GM23338 (cell line): Measurements from ENCODE around the gene SETBP1. TPM values are rescaled to one million over a fixed set of nuclear protein-coding genes. Genes with fewer than 3 reads are reported as not detected.

Experiments
- ATAC-seq: fragments of 200-7000 bp; cut with Tn5 transposase; 3 replicates; pipeline ENCODE4 v1.9.1; 2020
- DNase-seq: peaks from one replicate; pipeline ENCODE4 v3.0.0-alpha.2; 2015; ENCODE audit warnings: low spot score
- H2AFZ ChIP-seq: fragments of 200-600 bp; sonication (generic); 2 replicates; pipeline ENCODE4 v1.8.0; 2016; ENCODE audit warnings: antibody characterized with exemption, mild to moderate bottlenecking, moderate library complexity
- H3F3A ChIP-seq: fragments of 200-600 bp; sonication (generic); replicated peaks from 2 replicates; pipeline ENCODE4 v1.8.0; 2017; ENCODE audit warnings: antibody characterized with exemption, mixed run types, low read depth
- H3K27ac ChIP-seq: fragments of 200-600 bp; sonication (generic); 2 replicates; pipeline ENCODE4 v1.6.1; 2016; ENCODE audit warnings: low read depth
- H3K27me3 ChIP-seq: fragments of 200-600 bp; sonication (generic); 2 replicates; pipeline ENCODE4 v1.8.0; 2016; ENCODE audit warnings: mild to moderate bottlenecking, mixed run types, moderate library complexity; ENCODE audit not compliant: insufficient read depth
- H3K36me3 ChIP-seq: fragments of 200-600 bp; sonication (generic); 2 replicates; pipeline ENCODE4 v1.8.0; 2016; ENCODE audit warnings: mild to moderate bottlenecking; ENCODE audit not compliant: insufficient read depth
- H3K4me1 ChIP-seq: fragments of 200-600 bp; sonication (generic); 2 replicates; pipeline ENCODE4 v1.8.0; 2016; ENCODE audit warnings: mild to moderate bottlenecking, moderate library complexity; ENCODE audit not compliant: insufficient read depth
- H3K4me2 ChIP-seq: fragments of 200-600 bp; sonication (generic); 2 replicates; pipeline ENCODE4 v1.7.1; 2017; ENCODE audit warnings: mixed run types
- H3K4me3 ChIP-seq: fragments of 200-600 bp; sonication (generic); 2 replicates; pipeline ENCODE4 v1.6.1; 2016; ENCODE audit warnings: mixed run types
- H3K79me2 ChIP-seq: fragments of 200-600 bp; sonication (generic); replicated peaks from 2 replicates; pipeline ENCODE4 v1.8.0; 2017; ENCODE audit warnings: mild to moderate bottlenecking; ENCODE audit not compliant: insufficient read depth
- H3K9me2 ChIP-seq: fragments of 200-600 bp; sonication (generic); 2 replicates; pipeline ENCODE4 v1.8.0; 2017; ENCODE audit not compliant: insufficient read depth
- H4K20me1 ChIP-seq: fragments of 200-600 bp; sonication (generic); replicated peaks from 2 replicates; pipeline ENCODE4 v1.8.0; 2017; ENCODE audit warnings: mild to moderate bottlenecking; ENCODE audit not compliant: insufficient read depth
- H3K27ac Mint-ChIP-seq: 2 replicates; pipeline ENCODE4 v1.8.0; 2020; ENCODE audit warnings: inconsistent platforms, mild to moderate bottlenecking, moderate library complexity, mixed read lengths
- H3K27me3 Mint-ChIP-seq: 3 replicates; pipeline ENCODE4 v1.8.0; 2022; ENCODE audit warnings: low read depth, mild to moderate bottlenecking, moderate library complexity, mixed read lengths, inconsistent platforms; ENCODE audit not compliant: insufficient read depth, poor library complexity
- H3K36me3 Mint-ChIP-seq: 3 replicates; pipeline ENCODE4 v1.8.0; 2021; ENCODE audit warnings: low read depth, mild to moderate bottlenecking, inconsistent platforms, moderate library complexity, mixed read lengths
- H3K4me1 Mint-ChIP-seq: 3 replicates; pipeline ENCODE4 v1.8.0; 2020; ENCODE audit warnings: mild to moderate bottlenecking, inconsistent platforms, mixed read lengths
- H3K4me3 Mint-ChIP-seq: 3 replicates; pipeline ENCODE4 v1.8.0; 2021; ENCODE audit warnings: moderate library complexity, mild to moderate bottlenecking, inconsistent platforms, mixed read lengths
- H3K9me3 Mint-ChIP-seq: 3 replicates; pipeline ENCODE4 v1.8.0; 2020; ENCODE audit warnings: moderate library complexity, mild to moderate bottlenecking, inconsistent platforms, mixed read lengths
- CREB1 ChIP-seq: fragments of 250-450 bp; sonication (Bioruptor Pico); IDR thresholded peaks from 2 replicates; pipeline ENCODE4 v1.5.0; 2020; ENCODE audit warnings: low read depth, mild to moderate bottlenecking, moderate library complexity
- EZH2 ChIP-seq: fragments of 200-600 bp; sonication (generic); IDR thresholded peaks from one replicate; pipeline ENCODE4 v1.8.0; 2017; ENCODE audit warnings: antibody characterized with exemption, mild to moderate bottlenecking, low read depth; ENCODE audit not compliant: unreplicated experiment
- EZH2phosphoT487 ChIP-seq: fragments of 200-600 bp; sonication (generic); IDR thresholded peaks from one replicate; pipeline ENCODE4 v1.8.1; 2018; ENCODE audit warnings: antibody characterized with exemption; ENCODE audit not compliant: unreplicated experiment
- JUNB ChIP-seq: IDR thresholded peaks from one replicate; pipeline ENCODE4 v1.6.1; 2016; ENCODE audit warnings: antibody characterized with exemption; ENCODE audit not compliant: unreplicated experiment
- NANOG ChIP-seq: IDR thresholded peaks from 2 replicates; pipeline ENCODE4 v1.6.1; 2016; ENCODE audit warnings: antibody characterized with exemption, borderline replicate concordance
- POLR2AphosphoS5 ChIP-seq: IDR thresholded peaks from 2 replicates; pipeline ENCODE4 v1.6.1; 2016; ENCODE audit warnings: antibody characterized with exemption, low read depth
- ZNF114 ChIP-seq: fragments of 250-450 bp; sonication (Bioruptor Pico); IDR thresholded peaks from 2 replicates; pipeline ENCODE4 v1.5.0; 2020; ENCODE audit warnings: mild to moderate bottlenecking, moderate library complexity
- ZNF331 ChIP-seq: fragments of 250-450 bp; sonication (Bioruptor Pico); IDR thresholded peaks from 2 replicates; pipeline ENCODE4 v1.5.0; 2020; ENCODE audit warnings: low read depth, mild to moderate bottlenecking, moderate library complexity
- polyA plus RNA-seq: library from polyadenylated mRNA; unstranded; fragments of >200 nt; fragmentation: Nextera tagmentation; extraction: Ambion mirVana; gene quantifications from 2 replicates; pipeline ENCODE4 v1.2.1, GENCODE V29; 2016
- total RNA-seq: library from RNA; depleted of rRNA; stranded (reverse); fragments of >200 nt; shearing (Covaris generic); gene quantifications from 2 replicates; pipeline ENCODE4 v1.2.3, GENCODE V29; 2014
- TF ChIP-seq, protein P1 (sequence below): IDR thresholded peaks from 2 replicates; pipeline ENCODE4 v1.6.1; 2016; ENCODE audit warnings: antibody characterized with exemption

Gene SETBP1
- total and polyA plus RNA-seq, 2 experiments from 2014 or later: 1.6 to 5.5 TPM

DNA sequence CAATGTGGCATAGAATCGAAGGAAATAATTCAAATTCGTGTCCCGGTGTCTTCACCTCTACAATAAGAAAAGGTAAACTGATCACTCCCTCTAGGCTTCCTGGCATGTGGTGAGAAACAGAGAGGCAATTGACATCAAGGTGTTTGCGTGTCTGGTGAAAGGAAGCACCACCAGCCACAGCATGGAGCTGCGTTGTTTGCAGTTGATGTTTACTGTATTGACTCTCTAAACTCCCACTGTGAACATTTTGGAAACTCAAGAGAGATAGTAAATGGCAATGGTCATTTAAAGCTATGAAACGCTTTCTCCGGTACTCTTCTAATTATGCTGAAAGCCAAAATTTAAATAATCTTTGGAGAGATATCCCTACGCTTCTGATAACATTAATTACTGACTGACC, 82.6 kb downstream of the SETBP1 start (continued):
- no peak for TF ChIP-seq EZH2phosphoT487
- TF ChIP-seq POLR2AphosphoS5: no peak
- no peak for TF ChIP-seq ZNF114 (CRISPR knock-in tag)
- no peak for TF ChIP-seq NANOG

DNA sequence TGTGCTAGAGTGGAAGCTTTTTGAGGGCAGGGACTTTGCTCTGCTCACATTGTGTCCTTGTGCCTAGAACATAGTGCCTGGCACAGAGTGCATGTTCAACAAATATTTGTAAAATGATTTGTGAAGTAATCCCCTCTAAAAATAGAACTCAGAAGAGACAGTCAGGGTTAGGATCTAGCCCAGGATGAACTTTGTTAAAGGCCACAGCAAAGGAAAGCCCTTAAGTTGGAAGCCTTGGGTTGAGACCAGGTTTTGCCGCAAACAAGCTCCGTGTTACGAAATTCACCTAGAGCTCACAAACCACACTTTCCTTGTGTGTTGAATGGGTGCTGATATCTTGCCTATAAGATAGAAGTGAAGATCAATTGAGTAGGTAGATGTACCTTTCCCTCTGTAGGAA, 84.2 kb downstream of the SETBP1 start:
- no peaks in the 10 kb centered on the region for H3K9me3 Mint-ChIP-seq
- no peak overlapping the region for H3K4me3 Mint-ChIP-seq
- DNase-seq (no peak), ATAC-seq (no peak)
- Histone ChIP-seq H3F3A (no peaks in the 10 kb centered on the region), H4K20me1 (no peaks in the 10 kb centered on the region), H3K4me2 (no peak overlapping the region), H3K4me3 (no peak overlapping the region), H3K27me3 (no peaks in the 10 kb centered on the region), H3K36me3 (no peaks in the 10 kb centered on the region), H3K27ac (no peak overlapping the region), H2AFZ (no peak overlapping the region), H3K9me2 (0 out of 2 replicates have a peak, but pooled peaks cover 3% of the 10 kb centered on the region), H3K79me2 (no peaks in the 10 kb centered on the region), H3K4me1 (peaks cover 17% of the 10 kb centered on the region; the same call in 1 of the 2 replicates)
- no peaks in the 10 kb centered on the region for H3K36me3 Mint-ChIP-seq
- TF ChIP-seq POLR2AphosphoS5 (no peak), ZNF114 (CRISPR knock-in tag) (no peak), ZNF331 (CRISPR knock-in tag) (no peak), EZH2 (no peak)
- TF ChIP-seq, protein P1, sequence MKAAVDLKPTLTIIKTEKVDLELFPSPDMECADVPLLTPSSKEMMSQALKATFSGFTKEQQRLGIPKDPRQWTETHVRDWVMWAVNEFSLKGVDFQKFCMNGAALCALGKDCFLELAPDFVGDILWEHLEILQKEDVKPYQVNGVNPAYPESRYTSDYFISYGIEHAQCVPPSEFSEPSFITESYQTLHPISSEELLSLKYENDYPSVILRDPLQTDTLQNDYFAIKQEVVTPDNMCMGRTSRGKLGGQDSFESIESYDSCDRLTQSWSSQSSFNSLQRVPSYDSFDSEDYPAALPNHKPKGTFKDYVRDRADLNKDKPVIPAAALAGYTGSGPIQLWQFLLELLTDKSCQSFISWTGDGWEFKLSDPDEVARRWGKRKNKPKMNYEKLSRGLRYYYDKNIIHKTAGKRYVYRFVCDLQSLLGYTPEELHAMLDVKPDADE: no peak
- H3K27ac Mint-ChIP-seq: no peak overlapping the region
- H3K4me1 Mint-ChIP-seq: peaks cover 27% of the 10 kb centered on the region
- no peaks in the 10 kb centered on the region for H3K27me3 Mint-ChIP-seq

DNA sequence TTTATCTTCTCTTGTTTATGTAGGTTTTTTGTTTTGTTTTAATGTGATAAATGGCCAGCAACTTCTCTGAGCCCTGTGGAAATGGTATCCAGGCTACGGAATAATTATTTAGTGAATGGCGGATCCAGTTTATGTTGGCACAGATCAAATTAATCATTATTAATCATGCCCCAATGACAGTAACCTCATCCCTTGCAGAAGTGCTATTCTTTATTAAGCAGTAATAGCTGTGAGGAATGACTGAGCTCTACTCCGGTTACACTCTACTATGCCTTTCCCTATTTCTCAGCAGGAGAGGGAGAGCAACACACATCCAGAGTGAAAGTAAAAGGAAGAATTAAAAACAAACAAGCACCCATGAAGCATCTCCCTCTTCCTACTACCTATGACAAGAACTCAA, 84.8 kb downstream of the SETBP1 start:
- peak; percentile 40; the same call in 2 of the 3 replicates for ATAC-seq
- Histone ChIP-seq H4K20me1 (no peaks in the 10 kb centered on the region), H3K36me3 (no peaks in the 10 kb centered on the region)

More for the DNA sequence above, 84.8 kb downstream of the SETBP1 start:
- Histone ChIP-seq H3F3A (no peaks in the 10 kb centered on the region), H3K4me2 (no peak overlapping the region), H3K9me2 (0 out of 2 replicates have a peak, but pooled peaks cover 3% of the 10 kb centered on the region), H2AFZ (no peak overlapping the region), H3K4me1 (peaks cover 17% of the 10 kb centered on the region; the same call in 1 of the 2 replicates), H3K79me2 (no peaks in the 10 kb centered on the region), H3K4me3 (no peak overlapping the region), H3K27me3 (no peaks in the 10 kb centered on the region), H3K27ac (no peak overlapping the region)
- Mint-ChIP-seq H3K4me3 (no peak overlapping the region), H3K9me3 (no peaks in the 10 kb centered on the region), H3K36me3 (no peaks in the 10 kb centered on the region), H3K27ac (no peak overlapping the region), H3K27me3 (no peaks in the 10 kb centered on the region), H3K4me1 (peaks cover 31% of the 10 kb centered on the region)
- TF ChIP-seq JUNB (no peak), CREB1 (CRISPR knock-in tag) (no peak)
- TF ChIP-seq, protein P1: no peak
- DNase-seq: no peak
